GM20431 (cell line): ENCODE measurements around the gene SOX18.

Experiments
- in situ Hi-C: fragments of 300-500 bp; cut with MseI, MboI; formaldehyde crosslinking; loops from one replicate; pipeline ENCODE4 v1.15.0; 2020; ENCODE audit warnings: low sequenced_read_pairs; ENCODE audit not compliant: unreplicated experiment

Gene SOX18

GRCh38 chr20:64080813-64081623 lies 31.6 kb upstream of the SOX18 start:
- in situ Hi-C loops: no loop called here

GRCh38 chr20:64080013-64080812 lies 30.8 kb upstream of the SOX18 start, which contains the start of gene OPRL1:
OPRL1 (plus strand) TSS chr20:64080082; CDS start chr20:64092721, 12,639 bp downstream.
- in situ Hi-C loops: no loop called here

GRCh38 chr20:64079273-64080012 lies 30.0 kb upstream of the SOX18 start, which contains the start of gene RGS19:
RGS19 (minus strand) TSS chr20:64079518; CDS start chr20:64076886, 2,632 bp downstream.
- in situ Hi-C loops: no loop called here

- in situ Hi-C loops: no loop called here
These were observed 29.5 kb upstream of the SOX18 start for GRCh38 chr20:64078934-64079272.

GRCh38 chr20:64077876-64078551 lies 28.6 kb upstream of the SOX18 start:
- in situ Hi-C loops: no loop called here

GRCh38 chr20:64077541-64077875 lies 28.1 kb upstream of the SOX18 start:
- in situ Hi-C loops: no loop called here

GRCh38 chr20:64077094-64077493 lies 27.7 kb upstream of the SOX18 start:
- in situ Hi-C loops: no loop called here

- in situ Hi-C loops: no loop called here
These were observed 26.9 kb upstream of the SOX18 start for GRCh38 chr20:64076061-64076997.

- in situ Hi-C loops: no loop called here
These were observed 26.1 kb upstream of the SOX18 start for GRCh38 chr20:64075556-64075955.

- in situ Hi-C loops: no loop called here
These were observed 25.5 kb upstream of the SOX18 start for GRCh38 chr20:64074963-64075362.

GRCh38 chr20:64074184-64074789 lies 24.8 kb upstream of the SOX18 start:
- in situ Hi-C loops: no loop called here

- in situ Hi-C loops: no loop called here
These were observed 24.2 kb upstream of the SOX18 start for GRCh38 chr20:64073476-64074183.

GRCh38 chr20:64072498-64073063 lies 23.1 kb upstream of the SOX18 start:
- in situ Hi-C loops: no loop called here

- in situ Hi-C loops: no loop called here
These were observed 22.2 kb upstream of the SOX18 start for GRCh38 chr20:64071341-64072332.

- in situ Hi-C loops: no loop called here
These were observed 21.0 kb upstream of the SOX18 start for GRCh38 chr20:64070244-64070993.
